HepG2 (cell line): Measurements from ENCODE around the gene CNTD1. TPM values are rescaled to one million over a fixed set of nuclear protein-coding genes. Genes with fewer than 3 reads are reported as not detected.

Experiments
- GATAD1 ChIP-seq: IDR thresholded peaks from 2 replicates; pipeline ENCODE4 v1.6.1; 2016; ENCODE audit warnings: missing genetic modification reagents, missing compliant biosample characterization
- JUND ChIP-seq: sonication (generic); formaldehyde crosslinking; IDR thresholded peaks from 2 replicates; pipeline ENCODE4 v1.8.0; 2022; ENCODE audit warnings: mild to moderate bottlenecking, missing genetic modification reagents
- KLF9 ChIP-seq: IDR thresholded peaks from 2 replicates; pipeline ENCODE4 v1.6.1; 2016; ENCODE audit warnings: low read depth
- PAF1 ChIP-seq: IDR thresholded peaks from 2 replicates; pipeline ENCODE4 v1.6.1; 2016; ENCODE audit warnings: missing genetic modification reagents, missing compliant biosample characterization
- ZFP90 ChIP-seq: sonication (generic); formaldehyde crosslinking; IDR thresholded peaks from 2 replicates; pipeline ENCODE4 v1.8.0; 2022; ENCODE audit warnings: missing genetic modification reagents, mild to moderate bottlenecking, inconsistent platforms, borderline replicate concordance
- ZNF143 ChIP-seq: sonication (generic); formaldehyde crosslinking; IDR thresholded peaks from 2 replicates; pipeline ENCODE4 v1.4.0; 2020; ENCODE audit warnings: missing genetic modification reagents
- ZNF484 ChIP-seq: sonication (generic); formaldehyde crosslinking; IDR thresholded peaks from 2 replicates; pipeline ENCODE4 v1.5.1; 2020; ENCODE audit warnings: mild to moderate bottlenecking, low read depth, missing genetic modification reagents, borderline replicate concordance
- polyA plus RNA-seq, 8 experiments: library from polyadenylated mRNA; depleted of rRNA in 3 of 8; stranded (reverse) in 7 of 8; unstranded in 1 of 8; fragments of >200 nt; fragmentation: Illumina TruSeq in 4 of 8; extraction: Trizol in 4 of 8; gene quantifications; 2 replicates each; pipeline versions ENCODE4 v1.2.1 to v1.2.3, GENCODE V29; 2011 to 2016; ENCODE audit warnings: low read depth in 4 of 8, missing spikeins in 1 of 8, mixed read lengths in 1 of 8; ENCODE audit not compliant: insufficient read depth in 1 of 8
- total RNA-seq, 5 experiments: library from RNA; depleted of rRNA; stranded (reverse); fragments of >200 nt; fragmentation: Illumina TruSeq; extraction: Trizol; gene quantifications; 2 replicates each; pipeline ENCODE4 v1.2.3, GENCODE V29; 2016; ENCODE audit warnings: low read depth in 1 of 5
- TF ChIP-seq, protein P1 (sequence below): sonication (generic); formaldehyde crosslinking; IDR thresholded peaks from 2 replicates; pipeline ENCODE4 v1.8.1; 2023; ENCODE audit warnings: mild to moderate bottlenecking, missing genetic modification reagents
- TF ChIP-seq, protein P2 (sequence below): sonication (generic); formaldehyde crosslinking; IDR thresholded peaks from 2 replicates; pipeline ENCODE4 v1.4.0; 2020; ENCODE audit warnings: missing genetic modification reagents, low read depth, mild to moderate bottlenecking, borderline replicate concordance
- TF ChIP-seq, protein P3 (sequence below): sonication (generic); formaldehyde crosslinking; IDR thresholded peaks from 2 replicates; pipeline ENCODE4 v1.4.0; 2020; ENCODE audit warnings: missing genetic modification reagents, borderline replicate concordance
- TF ChIP-seq, protein P4 (sequence below): sonication (generic); formaldehyde crosslinking; IDR thresholded peaks from 2 replicates; pipeline ENCODE4 v1.4.0; 2020; ENCODE audit warnings: mild to moderate bottlenecking, missing genetic modification reagents
- TF ChIP-seq, protein P5 (sequence below): IDR thresholded peaks from 2 replicates; pipeline ENCODE4 v1.6.1; 2018; ENCODE audit warnings: missing genetic modification reagents, mild to moderate bottlenecking, missing compliant biosample characterization
- TF ChIP-seq, protein P6 (sequence below): sonication (generic); formaldehyde crosslinking; IDR thresholded peaks from 2 replicates; pipeline ENCODE4 v1.9.0; 2022; ENCODE audit warnings: missing genetic modification reagents, mild to moderate bottlenecking, borderline replicate concordance

Gene CNTD1
- total and polyA plus RNA-seq, 2 of the 13 experiments (the other 11 are each of a cell fraction or from before 2014, with no cell fraction given) = 0.11 to 0.15 TPM

DNA sequence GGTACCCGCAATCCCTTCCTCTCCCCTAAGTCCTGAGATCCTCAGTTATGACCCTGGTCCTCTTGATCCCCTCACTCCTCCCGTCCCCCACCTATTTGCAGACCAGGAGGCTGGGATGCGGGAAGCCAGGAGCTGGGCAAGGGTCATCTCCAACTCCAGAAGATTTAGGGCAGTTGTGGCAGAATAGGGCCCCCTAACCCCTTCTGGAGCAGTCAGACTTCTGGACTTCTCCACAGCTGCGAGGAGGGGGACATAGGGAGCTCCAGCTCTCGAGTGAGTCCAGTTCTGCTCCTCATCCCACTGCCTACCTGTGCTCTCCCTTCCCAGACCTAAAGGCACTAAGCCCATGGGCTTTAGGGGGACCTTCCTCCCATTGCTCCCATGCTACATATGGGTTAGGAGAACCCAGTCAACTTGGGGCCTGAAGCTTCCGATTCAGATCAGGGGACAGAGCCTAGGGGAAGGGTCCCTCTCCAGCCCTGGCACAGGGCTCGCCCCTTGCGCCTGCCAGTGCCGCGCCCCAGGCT is 17.0 kb upstream of the CNTD1 start (continued):
- TF ChIP-seq ZNF484 (CRISPR knock-in tag) (no peak), GATAD1 (CRISPR knock-in tag) (0 out of 2 replicates have a peak, but pooled peaks have one; percentile 1), ZNF143 (no peak), JUND (no peak), ZFP90 (CRISPR knock-in tag) (0 out of 2 replicates have a peak, but pooled peaks have one; percentile 14), PAF1 (0 out of 2 replicates have a peak, but pooled peaks have one; percentile 17), KLF9 (CRISPR knock-in tag) (no peak)
- TF ChIP-seq, protein P1, sequence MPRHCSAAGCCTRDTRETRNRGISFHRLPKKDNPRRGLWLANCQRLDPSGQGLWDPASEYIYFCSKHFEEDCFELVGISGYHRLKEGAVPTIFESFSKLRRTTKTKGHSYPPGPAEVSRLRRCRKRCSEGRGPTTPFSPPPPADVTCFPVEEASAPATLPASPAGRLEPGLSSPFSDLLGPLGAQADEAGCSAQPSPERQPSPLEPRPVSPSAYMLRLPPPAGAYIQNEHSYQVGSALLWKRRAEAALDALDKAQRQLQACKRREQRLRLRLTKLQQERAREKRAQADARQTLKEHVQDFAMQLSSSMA (CRISPR knock-in tag) = no peak
- TF ChIP-seq, protein P2, sequence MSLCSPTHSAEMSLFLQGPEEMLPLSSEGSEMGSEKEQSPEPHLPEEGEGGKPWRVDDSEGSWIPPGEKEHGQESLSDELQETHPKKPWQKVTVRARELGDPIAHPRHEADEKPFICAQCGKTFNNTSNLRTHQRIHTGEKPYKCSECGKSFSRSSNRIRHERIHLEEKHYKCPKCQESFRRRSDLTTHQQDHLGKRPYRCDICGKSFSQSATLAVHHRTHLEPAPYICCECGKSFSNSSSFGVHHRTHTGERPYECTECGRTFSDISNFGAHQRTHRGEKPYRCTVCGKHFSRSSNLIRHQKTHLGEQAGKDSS (CRISPR knock-in tag) = no peak
- TF ChIP-seq, protein P3, sequence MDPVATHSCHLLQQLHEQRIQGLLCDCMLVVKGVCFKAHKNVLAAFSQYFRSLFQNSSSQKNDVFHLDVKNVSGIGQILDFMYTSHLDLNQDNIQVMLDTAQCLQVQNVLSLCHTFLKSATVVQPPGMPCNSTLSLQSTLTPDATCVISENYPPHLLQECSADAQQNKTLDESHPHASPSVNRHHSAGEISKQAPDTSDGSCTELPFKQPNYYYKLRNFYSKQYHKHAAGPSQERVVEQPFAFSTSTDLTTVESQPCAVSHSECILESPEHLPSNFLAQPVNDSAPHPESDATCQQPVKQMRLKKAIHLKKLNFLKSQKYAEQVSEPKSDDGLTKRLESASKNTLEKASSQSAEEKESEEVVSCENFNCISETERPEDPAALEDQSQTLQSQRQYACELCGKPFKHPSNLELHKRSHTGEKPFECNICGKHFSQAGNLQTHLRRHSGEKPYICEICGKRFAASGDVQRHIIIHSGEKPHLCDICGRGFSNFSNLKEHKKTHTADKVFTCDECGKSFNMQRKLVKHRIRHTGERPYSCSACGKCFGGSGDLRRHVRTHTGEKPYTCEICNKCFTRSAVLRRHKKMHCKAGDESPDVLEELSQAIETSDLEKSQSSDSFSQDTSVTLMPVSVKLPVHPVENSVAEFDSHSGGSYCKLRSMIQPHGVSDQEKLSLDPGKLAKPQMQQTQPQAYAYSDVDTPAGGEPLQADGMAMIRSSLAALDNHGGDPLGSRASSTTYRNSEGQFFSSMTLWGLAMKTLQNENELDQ (CRISPR knock-in tag) = no peak
- TF ChIP-seq, protein P4, sequence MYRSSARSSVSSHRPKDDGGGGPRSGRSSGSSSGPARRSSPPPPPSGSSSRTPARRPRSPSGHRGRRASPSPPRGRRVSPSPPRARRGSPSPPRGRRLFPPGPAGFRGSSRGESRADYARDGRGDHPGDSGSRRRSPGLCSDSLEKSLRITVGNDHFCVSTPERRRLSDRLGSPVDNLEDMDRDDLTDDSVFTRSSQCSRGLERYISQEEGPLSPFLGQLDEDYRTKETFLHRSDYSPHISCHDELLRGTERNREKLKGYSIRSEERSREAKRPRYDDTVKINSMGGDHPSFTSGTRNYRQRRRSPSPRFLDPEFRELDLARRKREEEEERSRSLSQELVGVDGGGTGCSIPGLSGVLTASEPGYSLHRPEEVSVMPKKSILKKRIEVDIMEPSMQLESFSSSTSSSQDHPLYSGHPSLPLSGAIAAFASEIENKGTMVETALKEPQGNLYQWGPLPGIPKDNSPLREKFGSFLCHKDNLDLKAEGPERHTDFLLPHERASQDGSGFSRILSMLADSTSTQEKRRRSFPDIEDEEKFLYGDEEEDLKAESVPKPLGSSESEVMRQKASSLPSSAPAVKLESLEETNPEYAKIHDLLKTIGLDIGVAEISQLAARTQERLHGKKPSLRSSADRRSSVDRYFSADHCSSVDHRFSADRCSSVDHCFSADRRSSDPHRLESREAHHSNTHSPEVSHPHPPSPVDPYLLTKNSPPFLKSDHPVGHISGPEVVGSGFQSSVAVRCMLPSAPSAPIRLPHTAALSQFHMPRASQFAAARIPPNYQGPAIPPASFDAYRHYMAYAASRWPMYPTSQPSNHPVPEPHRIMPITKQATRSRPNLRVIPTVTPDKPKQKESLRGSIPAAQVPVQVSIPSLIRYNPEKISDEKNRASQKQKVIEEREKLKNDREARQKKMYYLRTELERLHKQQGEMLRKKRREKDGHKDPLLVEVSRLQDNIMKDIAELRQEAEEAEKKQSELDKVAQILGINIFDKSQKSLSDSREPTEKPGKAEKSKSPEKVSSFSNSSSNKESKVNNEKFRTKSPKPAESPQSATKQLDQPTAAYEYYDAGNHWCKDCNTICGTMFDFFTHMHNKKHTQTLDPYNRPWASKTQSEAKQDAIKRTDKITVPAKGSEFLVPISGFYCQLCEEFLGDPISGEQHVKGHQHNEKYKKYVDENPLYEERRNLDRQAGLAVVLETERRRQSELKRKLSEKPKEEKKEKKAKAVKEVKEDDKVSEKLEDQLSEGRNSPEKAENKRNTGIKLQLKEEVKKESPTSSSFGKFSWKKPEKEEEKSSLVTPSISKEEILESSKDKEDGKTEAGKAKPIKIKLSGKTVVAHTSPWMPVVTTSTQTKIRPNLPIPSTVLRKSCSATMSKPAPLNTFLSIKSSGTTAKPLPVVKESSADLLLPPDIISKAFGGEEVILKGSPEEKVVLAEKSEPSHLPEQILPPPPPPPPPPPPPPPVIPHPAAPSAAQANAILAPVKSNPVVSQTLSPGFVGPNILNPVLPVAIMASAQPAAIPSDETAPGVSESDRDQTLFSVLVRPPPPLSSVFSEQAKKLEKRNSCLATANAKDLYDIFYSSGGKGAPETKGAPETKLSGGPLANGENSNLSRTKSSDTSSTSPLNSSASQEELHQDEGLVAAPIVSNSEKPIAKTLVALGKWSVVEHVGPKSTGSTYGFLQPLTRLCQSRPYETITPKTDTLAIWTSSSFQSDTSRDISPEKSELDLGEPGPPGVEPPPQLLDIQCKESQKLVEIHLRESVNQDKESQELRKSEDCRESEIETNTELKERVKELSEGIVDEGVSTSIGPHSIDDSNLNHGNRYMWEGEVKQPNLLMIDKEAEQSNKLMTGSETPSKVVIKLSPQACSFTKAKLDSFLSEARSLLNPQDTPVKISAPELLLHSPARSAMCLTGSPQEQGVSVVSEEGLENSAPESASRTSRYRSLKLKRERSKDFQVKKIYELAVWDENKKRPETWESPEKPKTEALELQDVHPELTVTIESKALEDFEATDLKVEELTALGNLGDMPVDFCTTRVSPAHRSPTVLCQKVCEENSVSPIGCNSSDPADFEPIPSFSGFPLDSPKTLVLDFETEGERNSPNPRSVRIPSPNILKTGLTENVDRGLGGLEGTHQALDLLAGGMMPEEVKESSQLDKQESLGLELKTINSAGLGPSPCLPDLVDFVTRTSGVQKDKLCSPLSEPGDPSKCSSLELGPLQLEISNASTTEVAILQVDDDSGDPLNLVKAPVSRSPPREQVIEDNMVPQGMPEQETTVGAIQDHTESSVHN = no peak
- TF ChIP-seq, protein P5, sequence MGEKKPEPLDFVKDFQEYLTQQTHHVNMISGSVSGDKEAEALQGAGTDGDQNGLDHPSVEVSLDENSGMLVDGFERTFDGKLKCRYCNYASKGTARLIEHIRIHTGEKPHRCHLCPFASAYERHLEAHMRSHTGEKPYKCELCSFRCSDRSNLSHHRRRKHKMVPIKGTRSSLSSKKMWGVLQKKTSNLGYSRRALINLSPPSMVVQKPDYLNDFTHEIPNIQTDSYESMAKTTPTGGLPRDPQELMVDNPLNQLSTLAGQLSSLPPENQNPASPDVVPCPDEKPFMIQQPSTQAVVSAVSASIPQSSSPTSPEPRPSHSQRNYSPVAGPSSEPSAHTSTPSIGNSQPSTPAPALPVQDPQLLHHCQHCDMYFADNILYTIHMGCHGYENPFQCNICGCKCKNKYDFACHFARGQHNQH (CRISPR knock-in tag) = 0 out of 2 replicates have a peak, but pooled peaks have one; percentile 5
- TF ChIP-seq, protein P6, sequence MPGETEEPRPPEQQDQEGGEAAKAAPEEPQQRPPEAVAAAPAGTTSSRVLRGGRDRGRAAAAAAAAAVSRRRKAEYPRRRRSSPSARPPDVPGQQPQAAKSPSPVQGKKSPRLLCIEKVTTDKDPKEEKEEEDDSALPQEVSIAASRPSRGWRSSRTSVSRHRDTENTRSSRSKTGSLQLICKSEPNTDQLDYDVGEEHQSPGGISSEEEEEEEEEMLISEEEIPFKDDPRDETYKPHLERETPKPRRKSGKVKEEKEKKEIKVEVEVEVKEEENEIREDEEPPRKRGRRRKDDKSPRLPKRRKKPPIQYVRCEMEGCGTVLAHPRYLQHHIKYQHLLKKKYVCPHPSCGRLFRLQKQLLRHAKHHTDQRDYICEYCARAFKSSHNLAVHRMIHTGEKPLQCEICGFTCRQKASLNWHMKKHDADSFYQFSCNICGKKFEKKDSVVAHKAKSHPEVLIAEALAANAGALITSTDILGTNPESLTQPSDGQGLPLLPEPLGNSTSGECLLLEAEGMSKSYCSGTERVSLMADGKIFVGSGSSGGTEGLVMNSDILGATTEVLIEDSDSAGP = 0 out of 2 replicates have a peak, but pooled peaks have one; percentile 4
